ENCODE results near the gene GLDN.

The GLDN gene

DNA sequence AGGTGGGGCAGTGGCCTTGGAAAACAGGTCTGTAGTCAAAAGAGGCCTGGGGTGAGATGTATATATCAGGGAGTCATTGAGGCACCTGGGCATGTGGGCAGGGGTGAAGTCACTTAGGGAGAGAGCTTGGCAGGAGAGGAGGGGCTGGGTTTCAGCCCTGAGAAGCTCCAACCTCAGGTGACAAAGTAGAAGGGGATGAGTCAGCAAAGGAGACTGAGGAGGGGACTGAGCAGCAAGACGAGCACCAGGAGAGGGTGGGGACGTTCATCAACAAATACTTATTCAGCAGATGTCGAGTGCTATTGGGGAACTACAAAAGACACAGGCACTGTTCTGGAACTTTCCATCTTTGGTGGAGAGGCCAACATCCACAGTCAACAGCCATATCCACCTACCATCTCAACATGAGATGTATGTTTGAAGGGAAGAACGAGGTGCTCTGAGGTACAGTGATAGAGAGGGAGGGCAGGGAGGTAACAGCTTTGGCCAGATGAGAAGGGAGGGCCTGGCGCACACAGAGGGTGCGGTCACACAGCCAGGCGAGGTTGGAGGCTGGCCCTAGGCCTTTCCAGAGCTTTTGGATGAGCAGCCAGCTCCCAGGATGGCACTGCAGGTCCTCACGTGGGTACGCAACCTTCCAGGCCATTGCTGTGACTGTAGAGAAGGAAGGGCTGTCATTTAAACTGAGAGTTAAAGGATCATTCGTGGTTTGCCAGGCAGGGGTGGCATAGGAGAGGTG is 45.7 kb downstream of the GLDN start:
- Histone ChIP-seq H3K4me1 (ENCODE audit: control insufficient read depth, insufficient read depth, low read length) (peaks cover 3% of the 10 kb centered on the region), H3K27ac (ENCODE audit: low read length) (no peak overlapping the region), H3K9me3 (ENCODE audit: control insufficient read depth, insufficient read depth, low read length) (no peaks in the 10 kb centered on the region), H3K27me3 (ENCODE audit: control insufficient read depth, insufficient read depth, low read length) (no peaks in the 10 kb centered on the region), H3K4me3 (ENCODE audit: low read length) (no peak overlapping the region), H3K36me3 (ENCODE audit: control insufficient read depth, insufficient read depth, low read length) (no peaks in the 10 kb centered on the region)
- no peak for DNase-seq (ENCODE audit: low read depth, low spot score)
- no CpG with 5 or more reads among the region's 10 CpGs for WGBS (ENCODE audit: insufficient coverage, insufficient read length)

DNA sequence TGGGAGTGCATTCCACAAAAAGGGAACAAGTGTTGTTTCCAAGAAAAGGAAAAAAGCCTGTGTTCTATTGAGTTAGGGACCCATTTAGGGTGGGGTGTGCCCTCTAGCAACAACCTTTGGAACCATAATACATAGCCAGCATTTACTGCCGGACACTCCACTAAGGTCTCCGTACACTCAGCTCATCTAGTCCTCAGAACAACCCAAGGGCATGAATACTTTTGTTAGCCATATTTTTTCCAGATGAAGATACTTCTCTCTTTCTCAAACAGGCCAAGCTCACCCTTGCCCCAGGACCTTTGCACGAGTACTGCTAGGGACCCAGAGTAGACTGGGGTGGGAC is 46.2 kb downstream of the GLDN start:
- H3K9me3 ChIP-seq (ENCODE audit: control insufficient read depth, insufficient read depth, low read length) = no peaks in the 10 kb centered on the region
- no peaks in the 10 kb centered on the region for H3K36me3 ChIP-seq (ENCODE audit: control insufficient read depth, insufficient read depth, low read length)
- H3K27ac ChIP-seq (ENCODE audit: low read length) = no peak overlapping the region
- no CpG with 5 or more reads among the region's 3 CpGs for WGBS (ENCODE audit: insufficient coverage, insufficient read length)
- H3K4me1 ChIP-seq (ENCODE audit: control insufficient read depth, insufficient read depth, low read length) = peaks cover 3% of the 10 kb centered on the region
- no peak overlapping the region for H3K4me3 ChIP-seq (ENCODE audit: low read length)
- no peak for DNase-seq (ENCODE audit: low read depth, low spot score)
- no peaks in the 10 kb centered on the region for H3K27me3 ChIP-seq (ENCODE audit: control insufficient read depth, insufficient read depth, low read length)

DNA sequence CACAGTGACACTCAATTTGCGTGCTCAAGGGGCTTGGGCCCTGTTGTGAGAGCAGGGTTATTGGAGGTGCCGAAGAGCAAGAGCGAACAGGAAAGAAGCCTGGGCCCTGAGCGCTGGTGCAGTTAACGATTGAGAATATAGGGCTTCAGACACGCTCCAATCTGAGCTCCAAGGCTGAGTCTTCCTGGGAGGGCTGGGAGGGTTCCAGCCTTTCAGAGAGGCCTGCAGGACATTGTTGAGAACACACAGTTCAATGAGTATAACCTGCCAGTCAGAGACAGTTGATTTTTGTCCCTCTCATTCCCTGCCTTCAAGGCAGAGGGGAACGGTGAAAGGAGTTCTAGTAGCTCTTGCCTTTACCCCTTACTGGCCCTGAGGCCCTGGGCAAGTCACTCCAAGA is 47.3 kb downstream of the GLDN start:
- Histone ChIP-seq H3K27me3 (ENCODE audit: control insufficient read depth, insufficient read depth, low read length) (no peaks in the 10 kb centered on the region), H3K4me1 (ENCODE audit: control insufficient read depth, insufficient read depth, low read length) (peaks cover 6% of the 10 kb centered on the region), H3K36me3 (ENCODE audit: control insufficient read depth, insufficient read depth, low read length) (no peaks in the 10 kb centered on the region), H3K9me3 (ENCODE audit: control insufficient read depth, insufficient read depth, low read length) (no peaks in the 10 kb centered on the region), H3K4me3 (ENCODE audit: low read length) (no peak overlapping the region), H3K27ac (ENCODE audit: low read length) (no peak overlapping the region)
- DNase-seq (ENCODE audit: low read depth, low spot score) = no peak
- WGBS (ENCODE audit: insufficient coverage, insufficient read length) = no CpG with 5 or more reads among the region's 7 CpGs

DNA sequence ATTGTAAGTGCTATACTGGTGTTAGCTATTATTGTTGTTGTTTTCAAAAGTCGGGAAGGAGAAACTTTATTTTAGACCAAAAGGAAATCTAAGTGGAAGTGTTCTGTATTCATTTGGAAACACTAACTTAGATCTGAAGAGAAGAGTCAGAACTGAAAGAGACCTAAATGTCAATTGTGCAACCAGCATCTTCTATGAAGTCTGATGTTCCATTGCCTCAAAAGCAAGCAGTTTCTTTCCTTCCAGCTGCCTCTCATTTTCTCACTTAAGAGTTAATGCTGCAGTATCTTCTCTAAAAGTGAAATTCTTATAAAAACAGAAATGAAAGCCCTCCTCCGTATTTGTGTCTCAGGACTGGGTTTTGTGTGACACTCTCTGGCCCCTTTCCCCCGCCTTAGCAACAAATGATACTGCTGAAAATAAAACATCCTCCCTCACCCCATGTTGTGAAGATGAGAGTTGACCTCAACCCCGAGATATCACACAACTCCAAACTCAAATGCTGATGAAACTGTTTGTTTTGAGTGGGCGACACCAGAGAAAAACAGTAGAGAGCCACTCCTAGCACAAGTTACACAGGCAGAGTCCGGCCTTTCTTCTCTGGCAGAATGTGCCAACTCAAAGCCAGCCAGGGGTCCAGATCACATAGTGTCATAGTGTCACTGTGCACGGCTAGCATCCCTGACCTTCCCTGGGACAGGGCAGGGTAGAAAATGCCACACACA is 48.9 kb downstream of the GLDN start:
- WGBS (ENCODE audit: insufficient coverage, insufficient read length) = no CpG with 5 or more reads among the region's 7 CpGs
- peaks cover 6% of the 10 kb centered on the region for H3K4me1 ChIP-seq (ENCODE audit: control insufficient read depth, insufficient read depth, low read length)
- H3K4me3 ChIP-seq (ENCODE audit: low read length) = no peak overlapping the region
- no peak overlapping the region for H3K27ac ChIP-seq (ENCODE audit: low read length)
- no peaks in the 10 kb centered on the region for H3K27me3 ChIP-seq (ENCODE audit: control insufficient read depth, insufficient read depth, low read length)
- H3K36me3 ChIP-seq (ENCODE audit: control insufficient read depth, insufficient read depth, low read length) = no peaks in the 10 kb centered on the region
- DNase-seq (ENCODE audit: low read depth, low spot score) = no peak
- no peaks in the 10 kb centered on the region for H3K9me3 ChIP-seq (ENCODE audit: control insufficient read depth, insufficient read depth, low read length)

DNA sequence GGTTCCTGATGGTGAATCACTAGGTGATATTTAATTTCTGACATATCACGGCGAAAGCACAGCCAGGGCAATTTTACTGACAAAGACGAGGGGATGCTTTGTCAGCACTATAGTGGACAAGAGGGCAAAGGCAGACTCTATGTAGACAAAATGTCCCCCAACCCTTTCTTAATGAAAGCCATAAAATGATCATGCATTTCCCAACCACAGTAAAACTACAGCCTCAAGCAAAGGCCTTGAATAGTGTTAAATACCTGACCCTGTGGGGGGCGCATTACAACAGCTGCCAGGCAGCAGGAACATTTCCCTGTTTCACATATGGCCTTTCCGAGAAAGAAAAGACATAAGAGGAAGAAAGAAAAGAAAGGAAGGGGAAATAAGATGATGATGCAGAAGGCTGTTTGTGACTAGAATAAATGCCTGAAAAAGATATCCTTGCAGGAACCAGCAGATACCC is 49.5 kb downstream of the GLDN start:
- Histone ChIP-seq H3K4me1 (ENCODE audit: control insufficient read depth, insufficient read depth, low read length) (peaks cover 6% of the 10 kb centered on the region), H3K4me3 (ENCODE audit: low read length) (no peak overlapping the region), H3K27ac (ENCODE audit: low read length) (no peak overlapping the region), H3K36me3 (ENCODE audit: control insufficient read depth, insufficient read depth, low read length) (no peaks in the 10 kb centered on the region), H3K27me3 (ENCODE audit: control insufficient read depth, insufficient read depth, low read length) (no peaks in the 10 kb centered on the region), H3K9me3 (ENCODE audit: control insufficient read depth, insufficient read depth, low read length) (no peaks in the 10 kb centered on the region)
- WGBS (ENCODE audit: insufficient coverage, insufficient read length) = no CpG with 5 or more reads among the region's 5 CpGs
- no peak for DNase-seq (ENCODE audit: low read depth, low spot score)

DNA sequence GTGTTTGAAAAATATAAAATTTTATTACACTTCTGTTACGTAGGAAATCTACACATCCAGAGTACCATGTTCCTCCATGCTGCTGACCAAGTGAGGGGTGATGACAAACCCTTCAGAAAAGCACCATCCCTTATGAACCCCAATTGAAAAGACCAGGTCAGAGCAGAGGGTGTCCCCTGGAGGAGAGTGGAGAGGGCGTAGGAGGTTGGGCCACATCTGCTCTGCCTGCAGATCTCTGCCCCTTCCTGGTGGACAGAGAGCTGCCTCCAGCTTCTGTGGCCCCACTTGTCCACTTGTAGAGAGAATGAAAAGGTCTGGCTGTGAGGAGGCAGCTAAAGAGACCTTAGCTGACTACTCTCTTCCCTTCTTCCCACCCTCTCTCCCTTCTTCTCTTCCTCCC is 55.5 kb downstream of the GLDN start:
- Histone ChIP-seq H3K4me3 (ENCODE audit: low read length) (no peak overlapping the region), H3K27ac (ENCODE audit: low read length) (no peak overlapping the region), H3K9me3 (ENCODE audit: control insufficient read depth, insufficient read depth, low read length) (no peaks in the 10 kb centered on the region), H3K36me3 (ENCODE audit: control insufficient read depth, insufficient read depth, low read length) (no peaks in the 10 kb centered on the region), H3K27me3 (ENCODE audit: control insufficient read depth, insufficient read depth, low read length) (no peaks in the 10 kb centered on the region), H3K4me1 (ENCODE audit: control insufficient read depth, insufficient read depth, low read length) (peaks cover 3% of the 10 kb centered on the region; the same call in 1 of the 2 replicates)
- DNase-seq (ENCODE audit: low read depth, low spot score) = no peak
- WGBS (ENCODE audit: insufficient coverage, insufficient read length) = no CpG with 5 or more reads among the region's 2 CpGs

DNA sequence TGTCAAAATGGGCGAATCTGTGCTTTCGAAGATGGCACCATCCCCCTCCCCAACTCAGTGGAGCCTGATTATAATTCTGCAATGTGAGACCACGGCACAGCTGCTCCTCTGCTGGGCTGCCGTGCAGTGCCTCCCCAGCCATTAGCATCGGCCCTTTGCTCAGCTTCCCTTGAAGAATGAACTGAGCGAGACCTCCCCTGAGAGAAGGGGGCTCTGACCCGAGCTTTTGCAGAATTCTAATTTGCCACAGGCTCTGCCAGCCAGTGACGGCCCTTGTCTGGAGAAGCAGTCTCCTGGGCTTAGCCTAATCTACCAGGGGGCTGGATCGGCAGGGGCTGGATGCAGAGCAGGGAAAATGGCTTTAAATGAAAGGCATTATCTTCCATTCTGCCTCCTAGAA is 57.2 kb downstream of the GLDN start:
- H3K27ac ChIP-seq (ENCODE audit: low read length) = no peak overlapping the region
- H3K4me1 ChIP-seq (ENCODE audit: control insufficient read depth, insufficient read depth, low read length) = peaks cover under 1% of the 10 kb centered on the region; the same call in 1 of the 2 replicates
- no peak for DNase-seq (ENCODE audit: low read depth, low spot score)
- WGBS (ENCODE audit: insufficient coverage, insufficient read length) = no CpG with 5 or more reads among the region's 9 CpGs
- no peak overlapping the region for H3K4me3 ChIP-seq (ENCODE audit: low read length)
- H3K27me3 ChIP-seq (ENCODE audit: control insufficient read depth, insufficient read depth, low read length) = no peaks in the 10 kb centered on the region
- H3K36me3 ChIP-seq (ENCODE audit: control insufficient read depth, insufficient read depth, low read length) = no peaks in the 10 kb centered on the region
- H3K9me3 ChIP-seq (ENCODE audit: control insufficient read depth, insufficient read depth, low read length) = no peaks in the 10 kb centered on the region

DNA sequence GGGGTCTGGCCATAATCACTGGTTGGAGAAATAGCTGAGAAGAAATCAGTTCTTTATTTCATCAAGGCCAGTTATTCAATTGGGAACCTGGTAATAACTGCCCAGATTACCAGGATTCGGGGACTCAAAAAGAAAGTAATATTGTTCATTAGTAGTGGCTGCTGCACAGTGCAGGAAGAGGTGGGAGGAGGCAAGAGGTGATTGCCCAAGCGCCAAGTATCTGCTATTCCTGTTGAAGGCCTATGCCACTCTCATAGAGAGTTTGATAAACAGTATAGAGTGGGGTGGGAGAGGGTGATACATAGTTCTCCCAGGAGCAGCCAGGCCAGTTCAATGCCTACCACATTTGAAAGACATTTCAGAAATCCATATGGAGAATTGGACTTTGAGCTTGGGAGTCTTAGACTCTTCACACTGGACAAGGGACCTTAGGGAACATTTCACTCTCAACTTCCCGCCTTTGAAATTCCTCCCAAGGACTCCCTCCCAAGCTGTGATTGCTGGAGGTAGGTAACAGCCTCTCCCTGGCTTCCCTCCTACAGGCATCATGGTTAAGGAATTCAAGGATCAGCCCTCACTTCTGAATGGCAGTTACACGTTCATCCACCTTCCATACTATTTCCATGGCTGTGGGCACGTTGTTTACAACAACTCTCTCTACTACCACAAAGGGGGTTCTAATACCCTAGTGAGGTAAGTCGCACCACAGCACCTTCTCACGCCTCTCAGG is 59.8 kb downstream of the GLDN start:
- no peak overlapping the region for H3K27ac ChIP-seq (ENCODE audit: low read length)
- no peaks in the 10 kb centered on the region for H3K9me3 ChIP-seq (ENCODE audit: control insufficient read depth, insufficient read depth, low read length)
- no peaks in the 10 kb centered on the region for H3K36me3 ChIP-seq (ENCODE audit: control insufficient read depth, insufficient read depth, low read length)
- no CpG with 5 or more reads among the region's 7 CpGs for WGBS (ENCODE audit: insufficient coverage, insufficient read length)
- no peaks in the 10 kb centered on the region for H3K4me1 ChIP-seq (ENCODE audit: control insufficient read depth, insufficient read depth, low read length)
- no peak for DNase-seq (ENCODE audit: low read depth, low spot score)
- H3K27me3 ChIP-seq (ENCODE audit: control insufficient read depth, insufficient read depth, low read length) = no peaks in the 10 kb centered on the region
- no peak overlapping the region for H3K4me3 ChIP-seq (ENCODE audit: low read length)

DNA sequence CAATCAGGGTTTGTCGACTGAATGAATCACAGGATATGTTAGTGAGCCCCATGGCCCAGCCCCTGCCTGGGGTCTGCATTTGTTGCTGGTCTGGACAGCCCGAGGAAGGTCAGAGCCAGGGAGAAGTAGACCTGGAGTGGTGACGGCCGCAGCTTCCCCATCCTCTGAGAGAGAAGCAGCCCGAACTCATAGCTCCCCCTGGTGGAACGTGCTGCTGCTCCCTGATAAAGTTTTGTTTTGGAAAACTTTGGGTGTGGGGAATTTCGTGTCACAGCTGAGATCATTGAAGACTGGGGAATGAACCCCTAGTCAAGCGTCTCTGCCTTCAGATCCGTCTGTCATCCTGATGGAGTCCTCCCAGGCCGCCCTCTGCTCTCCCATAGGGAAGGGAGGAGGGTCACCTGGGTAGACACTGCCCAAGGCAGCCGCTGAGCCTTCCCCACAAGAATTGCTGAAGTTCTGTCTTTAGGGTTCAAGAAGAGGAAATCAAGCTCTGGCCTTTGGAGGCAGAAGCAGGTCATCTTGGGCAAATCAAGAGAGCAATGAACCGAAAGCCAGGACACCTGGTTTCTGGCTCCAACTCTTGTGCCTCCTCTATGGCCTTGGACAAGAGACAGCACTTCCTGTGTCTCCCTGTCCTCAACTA is 60.5 kb downstream of the GLDN start:
- no CpG with 5 or more reads among the region's 12 CpGs for WGBS (ENCODE audit: insufficient coverage, insufficient read length)
- no peaks in the 10 kb centered on the region for H3K4me1 ChIP-seq (ENCODE audit: control insufficient read depth, insufficient read depth, low read length)
- no peaks in the 10 kb centered on the region for H3K9me3 ChIP-seq (ENCODE audit: control insufficient read depth, insufficient read depth, low read length)
- H3K36me3 ChIP-seq (ENCODE audit: control insufficient read depth, insufficient read depth, low read length) = no peaks in the 10 kb centered on the region
- no peak overlapping the region for H3K4me3 ChIP-seq (ENCODE audit: low read length)
- peak; percentile 50 for DNase-seq (ENCODE audit: low read depth, low spot score)
- no peak overlapping the region for H3K27ac ChIP-seq (ENCODE audit: low read length)
- H3K27me3 ChIP-seq (ENCODE audit: control insufficient read depth, insufficient read depth, low read length) = no peaks in the 10 kb centered on the region
